Transverse colon (tissue), 4 donors: Measurements from ENCODE around the gene WLS. TPM values are rescaled to one million over a fixed set of nuclear protein-coding genes. Genes with fewer than 3 reads are reported as not detected.
A peak's percentile ranks its signal among the peaks of the same experiment; 100 is the strongest.

Experiments
- DNase-seq: peaks from one replicate; pipeline ENCODE4 v3.0.0-alpha.2; 2019
- H3K27ac ChIP-seq, 4 donors: fragments of 200-600 bp; sonication (generic); 2 replicates each; pipeline ENCODE4 v1.5.1; 2016 to 2018; ENCODE audit warnings: inconsistent platforms in 4 of 4
- H3K27me3 ChIP-seq: fragments of 200-600 bp; sonication (generic); 2 replicates; pipeline ENCODE4 v1.5.1; 2017; ENCODE audit warnings: inconsistent platforms
- H3K36me3 ChIP-seq, 4 donors: fragments of 200-600 bp; sonication (generic); 2 replicates each; pipeline ENCODE4 v1.5.1; 2017 to 2019; ENCODE audit warnings: inconsistent platforms in 4 of 4
- H3K4me1 ChIP-seq, 4 donors: fragments of 200-600 bp; sonication (generic); 2 replicates each; pipeline ENCODE4 v1.5.1; 2017 to 2020; ENCODE audit warnings: inconsistent platforms in 4 of 4
- H3K4me3 ChIP-seq, 4 donors: fragments of 200-600 bp; sonication (generic); 1 replicate in 1 of 4; 2 replicates in 3 of 4; pipeline versions ENCODE4 v1.5.1 to v1.6.1; 2017 to 2019; ENCODE audit warnings: inconsistent platforms in 4 of 4
- H3K9me3 ChIP-seq, 2 donors: fragments of 200-600 bp; sonication (generic); 2 replicates each; pipeline ENCODE4 v1.5.1; 2017 to 2019; ENCODE audit warnings: inconsistent platforms in 2 of 2
- CTCF ChIP-seq, 5 experiments: fragments of 200-600 bp in 3 of 5; fragments of 450-650 bp in 2 of 5; sonication (generic) in 3 of 5; IDR thresholded peaks; 1 replicate in 2 of 5; 2 replicates in 3 of 5; pipeline ENCODE4 v1.5.1; 2016 to 2017; ENCODE audit warnings: antibody characterized with exemption in 5 of 5, inconsistent platforms in 3 of 5, mild to moderate bottlenecking in 2 of 5, moderate library complexity in 1 of 5
- EP300 ChIP-seq: sonication (generic); formaldehyde crosslinking; IDR thresholded peaks from one replicate; pipeline ENCODE4 v1.6.1; 2017; ENCODE audit warnings: antibody characterized with exemption, low read depth
- POLR2A ChIP-seq: fragments of 450-650 bp; IDR thresholded peaks from one replicate; pipeline ENCODE4 v1.6.1; 2016; ENCODE audit warnings: antibody characterized with exemption, mild to moderate bottlenecking, moderate library complexity
- POLR2AphosphoS5 ChIP-seq, 3 donors: sonication (generic); formaldehyde crosslinking; IDR thresholded peaks; one replicate each; pipeline ENCODE4 v1.6.1; 2016; ENCODE audit warnings: antibody characterized with exemption in 3 of 3
- WGBS, 2 donors: methylation state at CpG; one replicate each; pipeline ENCODE4 v1.1.5; 2018; ENCODE audit warnings: low coverage in 1 of 2; 5-methylcytosine and 5-hydroxymethylcytosine counted together
- in situ Hi-C, 4 donors: fragments of 200-750 bp; cut with MboI; loops; one replicate each; pipeline versions ENCODE4 v1.15.0 to v1.15.1; 2017; ENCODE audit warnings: low sequenced_read_pairs in 3 of 4, low pct_ligation_motif_present in 1 of 4, low pct_unique_long_range_greater_than_20kb in 1 of 4
- intact Hi-C: fragments of 100-400 bp; cut with DNase I; formaldehyde crosslinking; loops from one replicate; pipeline ENCODE4 v1.15.1; 2023; ENCODE audit warnings: low total_unique reads
- total RNA-seq, 4 donors: library from RNA; depleted of rRNA; stranded (reverse); fragments of >200 nt; gene quantifications; one replicate each; pipeline ENCODE4 v1.1.0, GENCODE V29; 2016

WLS gene
- total RNA-seq, 4 donors from 2014 or later: 69.9 to 117 (median 98.7) TPM

- Histone ChIP-seq H3K36me3 (no peaks in the 10 kb centered on the region), H3K27me3 (no peaks in the 10 kb centered on the region), H3K9me3 (no peaks in the 10 kb centered on the region), H3K27ac (peak overlapping the region; percentile 56 to 78 (median 70)), H3K4me3 (no peak overlapping the region), H3K4me1 (peaks cover 23 to 60% (median 42%) of the 10 kb centered on the region in 4 donors)
- TF ChIP-seq CTCF (IDR thresholded peaks at IDR 0.05) (no peak), POLR2A (no peak), POLR2AphosphoS5 (IDR thresholded peaks at IDR 0.05) (no peak), EP300 (no peak)
- in situ Hi-C loops: no loop called here
- intact Hi-C loops: no loop called here
- WGBS, 2 donors: 37 to 41% methylated on average over 2 of the region's 2 CpGs
- no peak for DNase-seq
These were observed 34.9 kb downstream of the WLS start for GRCh38 chr1:68197461-68197860.

GRCh38 chr1:68196676-68197075 lies 35.6 kb downstream of the WLS start:
- 39 to 43% methylated on average over 3 of the region's 3 CpGs for WGBS, 2 donors
- no peak for TF ChIP-seq POLR2A
- TF ChIP-seq EP300: no peak
- no peak for TF ChIP-seq CTCF (IDR thresholded peaks at IDR 0.05)
- TF ChIP-seq POLR2AphosphoS5 (IDR thresholded peaks at IDR 0.05): no peak

DNA sequence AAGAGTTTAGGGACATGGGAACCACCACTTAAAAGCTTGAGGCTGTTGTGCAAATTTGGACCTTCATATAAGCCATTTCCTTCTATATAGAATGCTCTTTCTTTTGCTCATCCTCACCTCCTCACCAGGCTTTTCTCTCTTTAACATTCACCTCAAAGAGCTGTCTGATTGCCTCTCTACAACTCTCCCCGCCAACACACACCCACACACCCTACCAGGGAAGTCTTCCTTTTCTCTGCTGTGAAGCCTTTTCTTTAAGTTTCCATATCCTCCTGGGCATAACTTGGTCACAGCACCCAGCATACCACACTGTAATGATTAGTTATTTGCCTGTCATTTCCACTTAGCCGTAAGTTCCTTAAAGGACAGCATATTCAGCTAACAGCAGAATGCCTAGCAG lies 40.6 kb downstream of the WLS start:
- 87 to 100% methylated on average over 1 to 2 of the region's 2 CpGs for WGBS, 2 donors
- DNase-seq: no peak
- in situ Hi-C loops: no loop called here
- TF ChIP-seq POLR2A: no peak
- no peak for TF ChIP-seq EP300
- Histone ChIP-seq H3K36me3 (peaks cover 0 to 5% (median 2%) of the 10 kb centered on the region in 4 donors), H3K27ac (no peak overlapping the region), H3K4me1 (peaks cover 0 to 15% (median 8%) of the 10 kb centered on the region in 4 donors), H3K9me3 (no peaks in the 10 kb centered on the region), H3K4me3 (no peak overlapping the region), H3K27me3 (no peaks in the 10 kb centered on the region)
- intact Hi-C loops: no loop called here

More at GRCh38 chr1:68196676-68197075, 35.6 kb downstream of the WLS start:
- intact Hi-C loops: no loop called here
- Histone ChIP-seq H3K36me3 (peaks cover 0 to 1% (median 0%) of the 10 kb centered on the region in 4 donors), H3K27ac (peak overlapping the region; percentile 56 to 78 (median 70)), H3K9me3 (no peaks in the 10 kb centered on the region), H3K4me1 (peaks cover 23 to 54% (median 39%) of the 10 kb centered on the region in 4 donors), H3K4me3 (no peak overlapping the region), H3K27me3 (no peaks in the 10 kb centered on the region)
- DNase-seq: no peak
- in situ Hi-C loops: no loop called here

GRCh38 chr1:68188644-68189340 lies 43.5 kb downstream of the WLS start:
- Histone ChIP-seq H3K4me3 (no peak overlapping the region), H3K27me3 (no peaks in the 10 kb centered on the region), H3K36me3 (peaks cover 0 to 5% (median 2%) of the 10 kb centered on the region in 4 donors), H3K4me1 (peaks cover 0 to 8% (median 0%) of the 10 kb centered on the region in 4 donors), H3K27ac (peak overlapping the region; percentile 54 to 63 (median 60)), H3K9me3 (no peaks in the 10 kb centered on the region)
- in situ Hi-C loops: no loop called here
- TF ChIP-seq POLR2A (no peak), CTCF (IDR thresholded peaks at IDR 0.05) (no peak), POLR2AphosphoS5 (IDR thresholded peaks at IDR 0.05) (no peak), EP300 (no peak)
- intact Hi-C loops: no loop called here
- DNase-seq: no peak
- 59 to 64% methylated on average over 4 of the region's 4 CpGs for whole genome bisulfite sequencing, 2 donors
